Activated CD4-positive, alpha-beta memory T cell treated with anti-CD3 and anti-CD28 coated beads for 36 hours (primary cell): ENCODE data around the gene S100G. TPM values are rescaled to one million over a fixed set of nuclear protein-coding genes. Genes with fewer than 3 reads are reported as not detected.
"Not testable (repeated sequence)": the region's sequence is repeated elsewhere in the genome, so short reads cannot be mapped to it uniquely, and the experiment has no call there.

Source experiments
- CTCF ChIA-PET: fragments of 350-600 bp; sonication (Branson Sonifier 250); formaldehyde crosslinking; loops from one replicate; lab custom pipeline; 2021; ENCODE audit warnings: antibody characterized with exemption, inconsistent platforms; lab: Charles Lee
- POLR2A ChIA-PET: fragments of 350-600 bp; sonication (Branson Sonifier 250); formaldehyde crosslinking; loops from one replicate; lab custom pipeline; 2021; ENCODE audit warnings: antibody characterized with exemption; lab: Charles Lee
- DNase-seq: peaks from one replicate; pipeline ENCODE4 v3.0.0-alpha.2; 2020
- H3K27ac Mint-ChIP-seq: one replicate; pipeline ENCODE4 v1.8.0; 2021; ENCODE audit warnings: mixed read lengths
- H3K27me3 Mint-ChIP-seq: one replicate; pipeline ENCODE4 v1.8.0; 2021; ENCODE audit warnings: mixed read lengths
- H3K36me3 Mint-ChIP-seq: one replicate; pipeline ENCODE4 v1.8.0; 2021; ENCODE audit warnings: mixed read lengths
- H3K4me1 Mint-ChIP-seq: one replicate; pipeline ENCODE4 v1.8.0; 2021; ENCODE audit warnings: low read depth, mixed read lengths
- H3K4me3 Mint-ChIP-seq: one replicate; pipeline ENCODE4 v1.8.0; 2021; ENCODE audit warnings: mild to moderate bottlenecking, mixed read lengths
- H3K9me3 Mint-ChIP-seq: one replicate; pipeline ENCODE4 v1.8.0; 2021; ENCODE audit warnings: mixed read lengths
- intact Hi-C: fragments of 100-400 bp; cut with micrococcal nuclease; formaldehyde crosslinking; loops from one replicate; pipeline ENCODE4 v1.15.1; 2023
- total RNA-seq, 2 experiments: library from RNA; stranded (reverse); gene quantifications; one replicate each; pipeline ENCODE4 v1.2.3, GENCODE V29; 2021

Gene S100G
- total RNA-seq = not detected

DNA sequence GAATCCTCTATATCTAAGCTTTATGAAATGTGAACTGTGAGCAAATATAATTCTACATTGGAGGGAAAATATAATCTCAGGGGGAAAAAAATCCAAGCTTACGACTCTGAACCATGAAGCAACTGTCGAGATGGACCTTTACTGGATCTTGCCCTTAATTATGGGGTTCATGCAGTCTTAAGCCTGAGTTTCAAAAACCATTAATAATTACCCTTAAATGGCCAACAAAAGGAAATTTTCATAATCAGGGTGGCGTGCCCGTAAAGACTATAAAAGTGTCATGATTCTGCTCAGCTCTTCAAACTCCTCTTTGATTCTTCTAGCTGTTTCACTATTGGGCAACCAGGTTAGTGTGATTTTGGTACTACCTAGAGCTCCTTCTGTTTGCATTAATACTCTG lies at the start of gene S100G:
Gene S100G, plus strand, starts transcription at position 301 of the 400 bp plus-strand sequence. CDS start 849 bp downstream, outside the sequence.
- Mint-ChIP-seq H3K4me3 (no peak within 1 kb of the TSS), H3K9me3 (no peaks in the 10 kb centered on the region), H3K36me3 (no peaks in the 10 kb centered on the region), H3K4me1 (no peaks in the 10 kb centered on the region), H3K27me3 (no peaks in the 10 kb centered on the region), H3K27ac (no peak within 1 kb of the TSS)
- ChIA-PET POLR2A (no interaction called here), CTCF (interaction anchor here (1.5 kb wide), 1 partner anchor 213 kb away, joined by 3 read pairs; no protein-coding TSS in a partner anchor)
- no peak for DNase-seq
- intact Hi-C loops = no loop called here

DNA sequence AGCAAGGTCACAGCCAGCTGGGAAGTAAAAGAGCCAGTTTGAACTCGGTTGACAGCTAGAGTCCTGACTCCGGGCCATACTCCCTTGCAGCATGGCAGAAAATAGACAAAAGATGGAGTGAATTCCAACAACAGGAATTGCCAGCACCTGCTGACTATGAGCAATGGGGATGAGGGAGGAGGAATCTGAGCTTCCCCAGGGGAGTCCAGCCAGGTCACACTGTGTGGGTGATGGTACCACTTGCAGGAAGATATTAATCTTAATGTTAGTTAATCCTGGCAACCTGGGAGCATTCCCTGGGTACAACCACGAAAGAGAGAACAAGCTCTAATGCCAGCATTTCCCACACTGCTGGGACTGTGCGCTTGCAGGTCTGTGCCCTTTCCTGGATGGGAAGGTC lies 48.1 kb upstream of the S100G start:
- H3K4me1 Mint-ChIP-seq = peaks cover 19% of the 10 kb centered on the region
- no peaks in the 10 kb centered on the region for H3K36me3 Mint-ChIP-seq
- H3K27ac Mint-ChIP-seq = no peak overlapping the region
- no peak overlapping the region for H3K4me3 Mint-ChIP-seq
- no peak for DNase-seq
- no peaks in the 10 kb centered on the region for H3K27me3 Mint-ChIP-seq
- ChIA-PET POLR2A (no interaction called here), CTCF (no interaction called here)
- H3K9me3 Mint-ChIP-seq = no peaks in the 10 kb centered on the region
- intact Hi-C loops = loop anchor here (10.0 kb wide), 2 partner anchors 77 to 223 kb away; no protein-coding TSS in a partner anchor

DNA sequence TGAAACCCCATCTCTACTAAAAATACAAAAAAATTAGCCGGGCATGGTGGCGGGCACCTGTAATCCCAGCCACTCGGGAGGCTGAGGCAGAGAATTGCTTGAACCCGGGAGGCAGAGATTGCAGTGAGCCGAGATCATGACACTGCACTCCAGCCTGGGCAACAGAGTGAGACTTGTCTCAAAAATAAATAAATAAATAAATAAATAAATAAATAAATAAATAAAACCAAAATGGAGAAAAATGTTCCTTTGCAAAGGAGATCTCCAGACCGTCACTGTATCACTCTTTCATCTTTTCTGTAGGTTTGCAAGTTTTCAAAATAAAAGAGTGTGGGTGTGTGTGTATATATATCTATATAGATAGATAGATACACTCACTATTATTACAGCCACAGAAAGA lies 46.7 kb upstream of the S100G start:
- CTCF ChIA-PET, DNase-seq, H3K9me3 Mint-ChIP-seq, H3K27ac Mint-ChIP-seq, H3K4me3 Mint-ChIP-seq, POLR2A ChIA-PET, H3K36me3 Mint-ChIP-seq, H3K27me3 Mint-ChIP-seq: not testable (repeated sequence)
- intact Hi-C loops = loop anchor here (10.0 kb wide), 2 partner anchors 78 to 222 kb away; no protein-coding TSS in a partner anchor
- H3K4me1 Mint-ChIP-seq = peaks cover 28% of the 10 kb centered on the region

DNA sequence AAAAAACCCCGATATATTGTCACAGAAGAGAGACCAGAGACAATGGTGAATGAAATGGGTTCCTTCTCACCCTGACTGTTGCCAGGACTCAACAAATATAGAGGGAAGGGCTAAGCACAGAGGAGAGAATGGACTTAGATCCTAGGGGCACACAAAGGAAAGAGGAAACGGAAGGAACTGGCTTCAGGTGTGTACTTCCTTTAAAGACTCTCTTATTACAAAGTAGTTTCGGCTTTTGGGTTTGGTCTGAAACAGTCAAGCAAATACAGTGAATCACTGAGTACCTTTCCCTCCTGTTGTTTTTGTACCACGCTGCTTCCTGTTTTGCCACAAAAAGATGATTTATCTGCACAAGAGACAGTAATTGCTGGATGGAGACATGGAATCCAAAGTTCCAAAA lies 46.1 kb upstream of the S100G start:
- Mint-ChIP-seq H3K4me1 (peaks cover 28% of the 10 kb centered on the region), H3K36me3 (no peaks in the 10 kb centered on the region), H3K9me3 (no peaks in the 10 kb centered on the region), H3K4me3 (peak overlapping the region; percentile 10), H3K27me3 (no peaks in the 10 kb centered on the region), H3K27ac (peak overlapping the region; percentile 84)
- CTCF ChIA-PET = no interaction called here
- POLR2A ChIA-PET = no interaction called here
- intact Hi-C loops = loop anchor here (2.0 to 10.0 kb wide), 3 partner anchors 79 to 221 kb away; no protein-coding TSS in a partner anchor
- DNase-seq = peak; percentile 9

- Mint-ChIP-seq H3K27ac (peak overlapping the region; percentile 84), H3K27me3 (no peaks in the 10 kb centered on the region), H3K9me3 (no peaks in the 10 kb centered on the region), H3K4me1 (peaks cover 28% of the 10 kb centered on the region), H3K4me3 (no peak overlapping the region), H3K36me3 (no peaks in the 10 kb centered on the region)
- POLR2A ChIA-PET = no interaction called here
- CTCF ChIA-PET = no interaction called here
- no peak for DNase-seq
- intact Hi-C loops = loop anchor here (2.0 to 10.0 kb wide), 3 partner anchors 80 to 220 kb away; no protein-coding TSS in a partner anchor
Observed at GRCh38 chrX:16604337-16604736, 45.6 kb upstream of the S100G start.

DNA sequence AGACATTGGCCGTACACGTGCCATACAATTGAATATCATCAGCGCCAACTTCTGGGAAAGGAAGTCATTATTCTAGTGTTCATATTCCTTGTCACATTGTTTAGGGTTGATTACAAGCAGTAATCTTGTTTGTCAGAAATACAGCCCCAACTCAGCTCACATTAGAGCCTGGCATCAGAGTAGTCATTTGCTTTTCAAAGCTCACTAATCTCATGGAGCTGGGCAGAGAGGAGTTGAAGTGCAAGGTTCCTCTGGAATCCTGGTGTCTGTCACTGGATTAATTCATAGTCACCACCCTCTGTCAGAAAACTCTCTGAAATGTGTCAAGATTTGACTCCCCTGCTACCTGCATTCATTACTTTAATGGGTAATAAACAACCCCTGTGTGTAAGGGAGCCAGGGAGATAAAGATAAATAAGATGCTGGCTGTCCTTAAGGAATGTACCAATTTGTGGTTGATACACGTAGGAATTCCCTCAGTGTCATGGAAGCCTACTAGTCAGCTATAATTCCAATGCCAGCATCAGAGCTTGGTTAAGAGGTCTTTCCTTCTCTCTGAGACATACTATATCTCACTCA lies 43.7 kb upstream of the S100G start:
- Mint-ChIP-seq H3K4me3 (no peak overlapping the region), H3K27me3 (no peaks in the 10 kb centered on the region), H3K27ac (no peak overlapping the region), H3K36me3 (no peaks in the 10 kb centered on the region), H3K9me3 (no peaks in the 10 kb centered on the region), H3K4me1 (peaks cover 30% of the 10 kb centered on the region)
- no peak for DNase-seq
- ChIA-PET POLR2A (no interaction called here), CTCF (no interaction called here)
- intact Hi-C loops = loop anchor here (10.0 kb wide), 2 partner anchors 81 to 219 kb away; no protein-coding TSS in a partner anchor

GRCh38 chrX:16610121-16610621 lies 39.8 kb upstream of the S100G start:
- Mint-ChIP-seq H3K4me3 (no peak overlapping the region), H3K36me3 (peaks cover 7% of the 10 kb centered on the region), H3K9me3 (no peaks in the 10 kb centered on the region), H3K27ac (no peak overlapping the region), H3K27me3 (no peaks in the 10 kb centered on the region), H3K4me1 (peaks cover 14% of the 10 kb centered on the region)
- intact Hi-C loops = no loop called here
- no peak for DNase-seq
- ChIA-PET POLR2A (no interaction called here), CTCF (no interaction called here)

GRCh38 chrX:16610654-16611053 lies 39.3 kb upstream of the S100G start:
- H3K27ac Mint-ChIP-seq, CTCF ChIA-PET, intact Hi-C loops: not testable (repeated sequence)

GRCh38 chrX:16612257-16612897 lies 37.6 kb upstream of the S100G start:
- H3K9me3 Mint-ChIP-seq = no peaks in the 10 kb centered on the region
- H3K36me3 Mint-ChIP-seq = peaks cover 7% of the 10 kb centered on the region
- POLR2A ChIA-PET = no interaction called here
- CTCF ChIA-PET = no interaction called here
- H3K27ac Mint-ChIP-seq = no peak overlapping the region
- no peak overlapping the region for H3K4me3 Mint-ChIP-seq
- no peaks in the 10 kb centered on the region for H3K27me3 Mint-ChIP-seq
- intact Hi-C loops = no loop called here
- peaks cover 6% of the 10 kb centered on the region for H3K4me1 Mint-ChIP-seq
- DNase-seq = no peak

More at GRCh38 chrX:16610654-16611053, 39.3 kb upstream of the S100G start:
- DNase-seq, H3K4me3 Mint-ChIP-seq, H3K9me3 Mint-ChIP-seq, POLR2A ChIA-PET, H3K36me3 Mint-ChIP-seq, H3K27me3 Mint-ChIP-seq: not testable (repeated sequence)
- peaks cover 13% of the 10 kb centered on the region for H3K4me1 Mint-ChIP-seq

DNA sequence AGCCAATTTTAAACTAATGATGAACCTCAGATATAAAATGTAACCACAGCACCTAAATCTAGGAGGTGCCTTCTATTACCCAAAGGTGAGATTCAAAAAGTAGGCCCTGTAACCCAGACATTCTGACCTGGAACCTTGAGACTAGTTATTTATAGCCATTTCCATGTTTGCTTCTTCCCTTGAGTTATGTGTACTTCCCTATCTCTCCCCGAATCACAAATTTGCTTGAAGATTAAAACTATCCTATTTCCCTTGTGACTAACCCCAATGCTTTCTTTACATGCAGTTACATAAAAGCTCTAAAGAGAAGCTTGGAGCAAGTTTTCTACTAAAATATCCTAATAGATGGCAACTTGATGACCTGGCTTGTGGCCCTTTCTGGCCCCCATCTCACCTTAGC lies 32.6 kb upstream of the S100G start:
- no peak for DNase-seq
- POLR2A ChIA-PET = no interaction called here
- intact Hi-C loops = no loop called here
- H3K27ac Mint-ChIP-seq = no peak overlapping the region
- CTCF ChIA-PET = no interaction called here
- no peaks in the 10 kb centered on the region for H3K4me1 Mint-ChIP-seq
- H3K27me3 Mint-ChIP-seq = no peaks in the 10 kb centered on the region
- H3K36me3 Mint-ChIP-seq = peaks cover 10% of the 10 kb centered on the region
- H3K4me3 Mint-ChIP-seq = no peak overlapping the region
- H3K9me3 Mint-ChIP-seq = peaks cover 5% of the 10 kb centered on the region

GRCh38 chrX:16618422-16618821 lies 31.5 kb upstream of the S100G start:
- Mint-ChIP-seq H3K27me3 (no peaks in the 10 kb centered on the region), H3K9me3 (peaks cover 5% of the 10 kb centered on the region), H3K4me1 (peaks cover 1% of the 10 kb centered on the region), H3K27ac (no peak overlapping the region), H3K36me3 (peaks cover 6% of the 10 kb centered on the region), H3K4me3 (no peak overlapping the region)
- DNase-seq = no peak
- intact Hi-C loops = no loop called here
- POLR2A ChIA-PET = no interaction called here
- CTCF ChIA-PET = no interaction called here

GRCh38 chrX:16619024-16619423 lies 30.9 kb upstream of the S100G start:
- no peak for DNase-seq
- Mint-ChIP-seq H3K4me3 (no peak overlapping the region), H3K36me3 (peaks cover 4% of the 10 kb centered on the region), H3K4me1 (peaks cover 2% of the 10 kb centered on the region), H3K9me3 (peaks cover 5% of the 10 kb centered on the region), H3K27ac (no peak overlapping the region), H3K27me3 (no peaks in the 10 kb centered on the region)
- ChIA-PET CTCF (no interaction called here), POLR2A (no interaction called here)
- intact Hi-C loops = no loop called here
